PFSK-1 (cell line): ENCODE measurements around the gene PTDSS2.

Experiments
- FOXP2 ChIP-seq: optimal IDR thresholded peaks from 2 replicates; pipeline ENCODE3; 2011; ENCODE audit warnings: borderline replicate concordance, control low read depth, inconsistent platforms; ENCODE audit not compliant: insufficient read depth; ENCODE audit errors: extremely low read length, extremely low read depth
- POLR2AphosphoS5 ChIP-seq: IDR thresholded peaks from 2 replicates; pipeline ENCODE4 v1.6.1; 2012; ENCODE audit warnings: low read depth, mild to moderate bottlenecking, control low read depth, low read length, moderate library complexity
- REST ChIP-seq, 2 experiments: IDR thresholded peaks; 2 replicates each; pipeline versions ENCODE4 v1.6.1 to v1.8.0; 2011 to 2012; ENCODE audit warnings: low read depth in 2 of 2, low read length in 2 of 2, control low read depth in 1 of 2, inconsistent platforms in 1 of 2, mild to moderate bottlenecking in 1 of 2, moderate library complexity in 1 of 2; ENCODE audit not compliant: insufficient read depth in 1 of 2
- SIN3A ChIP-seq: IDR thresholded peaks from 2 replicates; pipeline ENCODE4 v1.6.1; 2012; ENCODE audit warnings: mild to moderate bottlenecking, low read length, moderate library complexity, borderline replicate concordance; ENCODE audit not compliant: insufficient read depth
- TAF1 ChIP-seq: IDR thresholded peaks from 2 replicates; pipeline ENCODE4 v1.6.1; 2012; ENCODE audit warnings: low read length, control low read depth, borderline replicate concordance; ENCODE audit not compliant: insufficient read depth

The PTDSS2 gene

GRCh38 chr11:488062-488461 is 38.0 kb downstream of the PTDSS2 start:
- no peak for TF ChIP-seq TAF1
- TF ChIP-seq REST (IDR thresholded peaks at IDR 0.05; ENCODE audit: insufficient read depth in 1 of 2, low read depth in 2 of 2, low read length in 2 of 2), result no peak
- no peak for TF ChIP-seq SIN3A
- TF ChIP-seq POLR2AphosphoS5, result no peak
- no peak for TF ChIP-seq FOXP2

DNA sequence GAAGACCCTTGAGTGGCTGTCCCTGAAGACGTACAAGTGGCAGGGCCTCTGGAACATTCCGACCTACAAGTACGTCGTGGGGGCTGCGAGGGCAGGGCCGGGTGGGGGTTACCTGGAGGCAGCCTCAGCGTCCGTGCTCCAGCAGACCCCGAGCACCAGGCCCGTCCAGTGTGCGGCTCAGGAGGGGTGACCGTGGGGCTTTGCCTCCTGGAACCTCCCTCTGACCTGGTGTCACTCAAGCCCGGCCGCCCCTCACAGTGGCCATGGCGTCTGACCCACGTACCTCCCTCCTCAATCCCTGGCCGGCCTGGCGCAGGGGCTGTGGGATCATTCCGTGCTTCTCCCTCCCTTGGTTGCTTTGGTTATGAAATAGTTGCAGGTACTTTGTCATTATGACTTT is 38.5 kb downstream of the PTDSS2 start:
- TF ChIP-seq POLR2AphosphoS5 (no peak), FOXP2 (no peak), TAF1 (no peak), REST (IDR thresholded peaks at IDR 0.05; ENCODE audit: insufficient read depth in 1 of 2, low read depth in 2 of 2, low read length in 2 of 2) (no peak), SIN3A (no peak)

GRCh38 chr11:488992-489391 is 38.9 kb downstream of the PTDSS2 start:
- TF ChIP-seq REST (IDR thresholded peaks at IDR 0.05; ENCODE audit: insufficient read depth in 1 of 2, low read depth in 2 of 2, low read length in 2 of 2) (no peak), SIN3A (no peak), POLR2AphosphoS5 (no peak), FOXP2 (no peak)

GRCh38 chr11:489610-490185 is 39.6 kb downstream of the PTDSS2 start:
- TF ChIP-seq REST (IDR thresholded peaks at IDR 0.05; ENCODE audit: insufficient read depth in 1 of 2, low read depth in 2 of 2, low read length in 2 of 2) (no peak), POLR2AphosphoS5 (no peak), FOXP2 (no peak), SIN3A (no peak), TAF1 (no peak)
